ENCODE data around the gene DCPS.
"Not testable (repeated sequence)": the region's sequence is repeated elsewhere in the genome, so short reads cannot be mapped to it uniquely, and the experiment has no call there.

Gene DCPS

GRCh38 chr11:126288237-126288636, 15.6 kb upstream of the DCPS start:
- DNase-seq (ENCODE audit: low spot score): no peak

- DNase-seq (ENCODE audit: low spot score): no peak
These were observed 13.0 kb upstream of the DCPS start for GRCh38 chr11:126290887-126291286.

DNA sequence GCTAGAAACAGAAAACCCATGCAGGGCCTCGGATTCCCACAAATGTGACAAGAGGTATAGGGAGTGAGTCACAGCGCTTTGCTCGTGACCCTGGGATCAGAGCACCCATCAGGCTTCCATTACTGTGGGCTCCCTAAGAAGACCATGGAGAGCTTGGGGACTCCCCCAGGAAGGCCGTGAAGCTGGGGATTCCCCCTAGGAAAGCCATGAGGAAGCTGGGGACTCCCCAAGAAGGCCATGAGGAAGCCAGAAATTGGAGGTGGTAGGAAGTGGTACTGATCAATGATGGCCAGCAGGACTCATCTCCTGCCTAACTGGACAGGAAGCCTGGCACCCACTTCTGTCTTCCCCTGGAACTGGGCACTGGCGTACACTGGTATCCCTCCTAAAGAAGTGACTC, 10.1 kb upstream of the DCPS start:
- no peak for DNase-seq (ENCODE audit: low spot score)

DNA sequence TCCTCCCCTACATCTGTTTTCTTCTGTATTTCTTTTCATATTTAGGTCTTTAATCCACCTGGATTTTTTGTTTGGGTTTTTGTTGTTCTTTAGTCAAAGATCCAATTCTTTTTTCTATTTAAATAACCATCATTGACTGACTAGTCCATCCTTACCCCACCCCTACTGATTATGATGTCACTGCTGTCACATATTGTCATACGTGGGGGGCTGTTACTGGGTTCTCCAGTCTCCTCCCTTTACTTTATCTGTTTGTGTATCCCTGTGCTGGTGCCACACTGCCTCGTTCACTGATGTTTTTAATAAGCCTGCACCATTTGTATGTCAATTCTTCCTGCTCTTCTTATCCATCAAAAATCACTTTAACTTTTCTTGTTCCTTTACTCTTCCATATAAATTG, 6.9 kb upstream of the DCPS start:
- DNase-seq (ENCODE audit: low spot score): no peak

- DNase-seq (ENCODE audit: low spot score): no peak
These were observed 706 bp downstream of the DCPS start for GRCh38 chr11:126304457-126305075.

- DNase-seq (ENCODE audit: low spot score): no peak
These were observed 1.8 kb downstream of the DCPS start for GRCh38 chr11:126305699-126306098.

DNA sequence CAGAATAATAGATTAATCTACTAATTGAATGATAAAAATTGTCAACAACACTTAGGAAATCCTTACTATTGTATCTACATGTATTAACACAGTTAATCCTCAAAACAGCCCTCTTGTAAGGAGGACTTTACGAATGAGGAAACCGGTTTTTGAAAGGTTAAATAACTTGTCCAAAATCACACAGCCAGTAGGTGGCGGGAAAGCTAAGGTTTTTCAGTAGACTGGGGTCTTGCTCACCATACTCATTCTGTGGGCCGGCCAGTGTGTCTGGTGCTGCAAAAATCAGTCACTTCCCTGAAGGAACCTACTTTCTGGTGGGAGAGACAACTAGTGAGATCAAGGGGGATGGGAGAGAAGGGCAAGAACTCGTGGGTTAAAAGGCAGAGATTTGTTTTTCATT, 3.8 kb downstream of the DCPS start:
- DNase-seq (ENCODE audit: low spot score): peak; percentile 33

- DNase-seq (ENCODE audit: low spot score): no peak
These were observed 4.4 kb downstream of the DCPS start for GRCh38 chr11:126308271-126308671.

- not testable (repeated sequence) for DNase-seq (ENCODE audit: low spot score)
These were observed 4.9 kb downstream of the DCPS start for GRCh38 chr11:126308771-126309170.

DNA sequence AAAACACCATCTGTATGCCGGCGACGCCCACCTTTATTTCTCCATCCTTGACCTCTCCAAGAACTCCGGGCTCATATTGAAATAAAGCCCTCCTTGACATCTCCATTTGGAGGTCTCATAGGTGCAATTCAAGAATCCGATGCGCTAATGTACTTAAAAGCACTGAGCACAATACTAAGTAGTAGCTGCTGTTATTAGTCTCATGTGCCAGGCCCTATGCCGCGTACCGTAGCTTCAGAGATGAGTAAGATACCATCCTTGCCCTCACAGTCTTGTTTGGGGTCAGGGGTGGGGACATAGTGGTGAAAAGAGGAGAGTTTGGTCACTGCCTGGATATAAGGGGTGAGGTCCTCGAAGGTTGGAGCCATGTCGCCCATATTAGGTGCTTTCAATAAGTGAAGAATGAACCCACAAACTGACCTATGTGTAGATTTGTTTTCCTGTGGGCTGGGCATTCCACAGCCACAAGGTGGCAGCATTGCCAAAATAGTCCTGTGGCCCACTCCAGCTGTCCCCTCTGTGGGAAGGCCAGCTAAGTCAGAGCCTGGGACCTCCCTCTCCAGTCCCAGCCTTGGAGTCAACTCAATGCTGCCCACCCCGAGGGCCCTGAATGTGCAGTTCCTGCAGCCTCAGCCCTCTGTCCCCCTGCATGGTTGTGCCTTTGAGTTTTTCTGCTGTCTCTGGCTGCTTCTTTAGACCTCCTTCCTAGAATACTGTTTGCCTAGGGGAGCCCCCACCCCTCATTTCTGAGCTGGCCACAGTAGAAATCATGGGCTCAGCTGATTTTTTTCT, 6.5 kb downstream of the DCPS start:
- DNase-seq (ENCODE audit: low spot score): peak; percentile 86

DNA sequence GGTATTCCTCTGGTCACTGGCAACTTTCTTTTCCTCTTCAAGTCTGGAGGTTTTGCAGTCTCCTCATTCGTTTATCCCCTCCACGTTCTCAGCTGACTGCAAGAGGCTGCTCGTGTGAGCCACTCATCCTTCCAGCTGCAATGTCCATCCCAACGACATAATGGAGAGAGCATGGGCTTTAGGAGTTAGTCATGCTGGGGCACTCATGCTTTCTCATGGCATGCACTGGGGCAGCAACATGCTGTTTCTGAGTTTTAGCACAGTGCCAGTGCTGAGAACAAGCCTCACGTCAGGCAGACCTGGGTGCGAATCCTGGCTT, 7.1 kb downstream of the DCPS start:
- no peak for DNase-seq (ENCODE audit: low spot score)

- DNase-seq (ENCODE audit: low spot score): no peak
These were observed 7.8 kb downstream of the DCPS start for GRCh38 chr11:126311401-126312291.

DNA sequence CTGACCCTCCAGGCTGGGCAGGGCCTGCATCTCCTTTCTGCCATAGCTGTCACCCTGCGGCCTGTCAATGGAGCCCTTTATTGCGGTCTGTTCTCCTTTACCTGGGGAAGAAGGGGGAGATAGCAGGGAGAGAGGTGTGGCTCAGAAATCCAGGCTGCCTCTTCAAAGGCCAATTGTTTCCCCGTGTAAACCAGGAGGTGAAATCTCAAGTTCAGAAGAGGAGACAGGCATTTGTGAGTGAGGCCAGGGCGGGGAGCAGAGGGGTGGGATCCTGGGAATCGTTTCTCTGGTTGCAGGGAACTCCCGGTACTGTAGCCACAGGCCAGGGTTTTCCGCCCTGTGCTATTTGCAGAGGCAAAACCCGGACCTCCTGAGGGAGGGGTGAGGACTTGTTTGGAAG, 9.1 kb downstream of the DCPS start:
- no peak for DNase-seq (ENCODE audit: low spot score)

DNA sequence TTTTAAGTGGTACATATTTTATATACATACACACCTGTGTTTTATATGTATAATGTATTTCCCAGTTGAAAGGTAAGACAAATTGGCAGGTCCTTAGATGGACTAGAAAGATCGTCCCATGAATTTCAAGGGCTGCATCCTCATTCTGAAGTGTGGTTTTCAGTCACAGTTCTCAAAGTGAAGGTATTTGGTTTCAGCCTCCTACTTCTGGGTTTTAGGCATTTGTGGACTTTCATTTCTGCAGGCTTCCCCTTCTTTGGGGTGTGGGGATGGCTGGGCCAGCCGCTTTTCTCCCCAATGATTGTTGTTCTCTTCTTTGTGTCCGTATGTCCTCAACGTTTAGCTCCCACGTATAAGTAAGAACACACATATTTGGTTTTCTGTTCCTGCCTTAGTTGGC, 10.0 kb downstream of the DCPS start:
- DNase-seq (ENCODE audit: low spot score): no peak

DNA sequence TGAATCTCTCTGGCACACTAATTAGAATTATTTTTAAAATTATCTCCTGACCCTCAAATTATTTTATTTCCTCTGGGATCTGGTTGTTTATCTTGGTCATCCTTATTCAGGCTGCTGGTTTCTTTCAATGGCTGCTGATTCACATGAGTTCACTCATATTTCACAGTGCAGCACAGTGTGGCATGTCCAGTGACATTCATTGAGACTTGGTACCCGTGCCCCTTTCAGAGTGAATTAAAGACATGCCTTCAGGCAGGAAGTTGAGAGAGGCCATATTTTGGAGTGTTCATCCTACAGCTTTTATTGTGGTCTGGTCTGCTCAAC, 13.5 kb downstream of the DCPS start:
- DNase-seq (ENCODE audit: low spot score): no peak

DNA sequence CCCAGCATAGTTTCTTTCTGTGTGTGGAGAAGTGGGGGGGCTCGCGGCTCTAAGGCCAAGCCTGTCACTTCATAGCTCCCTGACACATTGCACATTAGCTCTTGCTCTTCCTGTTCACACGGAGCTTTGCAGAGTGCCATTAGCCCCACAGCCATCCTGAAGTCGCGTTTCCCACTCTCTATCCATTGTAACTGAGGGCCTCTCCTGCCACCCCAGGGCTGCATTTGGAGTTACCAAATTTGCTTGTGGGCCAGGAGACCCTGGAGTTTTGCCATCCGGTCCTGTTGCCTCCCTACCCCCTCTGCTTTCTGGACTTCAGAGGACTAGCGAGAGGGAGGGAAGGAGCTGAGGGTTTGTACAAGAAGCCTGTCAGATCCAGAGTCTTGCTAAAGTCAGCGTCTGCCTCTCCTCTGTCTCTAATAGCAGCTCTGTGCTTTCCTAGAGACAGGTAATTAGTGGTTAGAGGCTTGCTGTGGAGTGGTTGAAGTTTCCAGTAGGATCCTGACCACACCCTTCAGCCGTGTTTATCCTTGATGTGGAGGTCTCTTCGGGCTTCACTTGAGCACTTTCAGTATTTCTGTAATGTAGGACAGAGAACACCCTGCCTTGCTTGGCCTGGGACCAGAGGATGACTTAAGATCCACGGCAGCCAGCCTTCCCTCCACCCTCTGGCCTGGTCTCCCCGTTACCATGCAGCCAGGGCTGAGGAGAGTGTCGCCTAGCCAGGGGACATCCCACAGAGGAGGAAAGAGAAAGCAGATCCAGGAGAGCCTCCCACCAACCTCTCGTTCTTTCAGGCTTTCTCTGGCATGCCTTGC, 14.1 kb downstream of the DCPS start:
- DNase-seq (ENCODE audit: low spot score): no peak

GRCh38 chr11:126318574-126319373, 14.9 kb downstream of the DCPS start:
- DNase-seq (ENCODE audit: low spot score): no peak

DNA sequence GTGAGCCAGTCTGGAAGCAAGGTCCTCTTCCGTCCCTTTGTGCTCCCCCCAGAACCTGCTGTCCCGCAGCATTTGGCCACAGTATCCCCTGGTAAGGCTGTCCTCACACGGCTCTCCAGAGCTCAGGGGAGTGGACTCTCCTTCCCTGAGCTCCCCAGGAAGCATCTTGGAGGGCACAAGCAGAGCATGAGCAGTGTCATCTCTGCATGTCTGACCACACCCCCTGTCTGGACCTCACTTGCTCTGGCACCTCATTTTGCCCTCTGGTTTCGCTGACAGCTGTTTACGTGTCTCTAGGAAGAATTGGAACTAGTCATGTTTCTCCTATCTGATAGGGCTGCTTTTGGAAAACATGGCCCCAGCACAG, 15.5 kb downstream of the DCPS start:
- DNase-seq (ENCODE audit: low spot score): no peak

DNA sequence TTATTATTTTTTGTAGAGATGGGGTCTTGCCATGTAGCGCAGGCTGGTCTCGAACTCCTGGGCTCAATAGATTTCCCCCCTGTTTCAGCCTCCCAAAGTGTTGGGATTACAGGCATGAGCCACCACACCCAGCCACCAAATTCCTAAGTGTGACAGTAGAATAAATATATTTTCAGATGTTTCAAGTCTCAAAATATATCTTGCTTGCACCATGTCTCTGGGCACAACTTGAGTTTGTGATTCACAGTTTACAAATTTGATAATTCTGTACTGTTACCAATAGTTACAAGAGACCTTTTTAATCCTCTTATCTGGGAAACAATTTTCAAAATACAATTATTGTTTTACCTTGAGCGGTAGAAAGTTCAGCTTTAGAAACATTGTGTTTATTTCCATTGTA, 19.1 kb downstream of the DCPS start:
- no peak for DNase-seq (ENCODE audit: low spot score)

- DNase-seq (ENCODE audit: low spot score): no peak
These were observed 23.6 kb downstream of the DCPS start for GRCh38 chr11:126327281-126328000.

DNA sequence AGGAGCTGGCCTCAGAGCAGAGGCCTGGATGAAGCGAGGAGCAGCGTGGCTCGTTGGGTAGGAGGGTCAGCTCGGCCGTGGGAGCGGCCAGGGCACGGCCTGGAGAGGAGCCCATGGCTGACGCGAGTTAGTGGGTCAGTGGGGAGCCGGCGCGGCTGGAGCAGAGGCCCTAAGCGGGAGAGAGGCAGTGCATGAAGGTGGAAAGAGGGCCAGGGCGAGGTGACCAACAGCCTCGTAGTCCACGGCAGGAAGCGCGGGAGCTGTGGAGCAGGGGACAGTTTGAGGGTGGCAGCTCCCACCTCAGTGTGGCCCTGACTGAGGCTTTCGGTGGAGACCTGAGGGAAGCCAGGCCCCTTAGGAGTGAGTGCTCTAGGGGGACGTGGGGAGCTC, 24.1 kb downstream of the DCPS start:
- no peak for DNase-seq (ENCODE audit: low spot score)
